HEK293T (cell line): Measurements from ENCODE around the gene ACSF3.
"Not testable (repeated sequence)": the region's sequence is repeated elsewhere in the genome, so short reads cannot be mapped to it uniquely, and the experiment has no call there.

Experiments
- FOXK2 ChIP-seq: fragments of 450-650 bp; IDR thresholded peaks from 2 replicates; pipeline ENCODE4 v1.6.1; 2016; ENCODE audit warnings: mild to moderate bottlenecking
- HDGF ChIP-seq: fragments of 450-650 bp; IDR thresholded peaks from 2 replicates; pipeline ENCODE4 v1.6.1; 2017; ENCODE audit warnings: antibody characterized with exemption, borderline replicate concordance

- TF ChIP-seq HDGF, FOXK2: not testable (repeated sequence)
These were observed 19.5 kb upstream of the ACSF3 start for GRCh38 chr16:89074072-89074674.
